GM23338 (cell line): Measurements from ENCODE around the gene ERFE. TPM values are rescaled to one million over a fixed set of nuclear protein-coding genes. Genes with fewer than 3 reads are reported as not detected.

Experiments
- ATAC-seq: fragments of 200-7000 bp; cut with Tn5 transposase; 3 replicates; pipeline ENCODE4 v1.9.1; 2020
- DNase-seq: peaks from one replicate; pipeline ENCODE4 v3.0.0-alpha.2; 2015; ENCODE audit warnings: low spot score
- H2AFZ ChIP-seq: fragments of 200-600 bp; sonication (generic); 2 replicates; pipeline ENCODE4 v1.8.0; 2016; ENCODE audit warnings: antibody characterized with exemption, mild to moderate bottlenecking, moderate library complexity
- H3F3A ChIP-seq: fragments of 200-600 bp; sonication (generic); replicated peaks from 2 replicates; pipeline ENCODE4 v1.8.0; 2017; ENCODE audit warnings: antibody characterized with exemption, mixed run types, low read depth
- H3K27ac ChIP-seq: fragments of 200-600 bp; sonication (generic); 2 replicates; pipeline ENCODE4 v1.6.1; 2016; ENCODE audit warnings: low read depth
- H3K27me3 ChIP-seq: fragments of 200-600 bp; sonication (generic); 2 replicates; pipeline ENCODE4 v1.8.0; 2016; ENCODE audit warnings: mild to moderate bottlenecking, mixed run types, moderate library complexity; ENCODE audit not compliant: insufficient read depth
- H3K36me3 ChIP-seq: fragments of 200-600 bp; sonication (generic); 2 replicates; pipeline ENCODE4 v1.8.0; 2016; ENCODE audit warnings: mild to moderate bottlenecking; ENCODE audit not compliant: insufficient read depth
- H3K4me1 ChIP-seq: fragments of 200-600 bp; sonication (generic); 2 replicates; pipeline ENCODE4 v1.8.0; 2016; ENCODE audit warnings: mild to moderate bottlenecking, moderate library complexity; ENCODE audit not compliant: insufficient read depth
- H3K4me2 ChIP-seq: fragments of 200-600 bp; sonication (generic); 2 replicates; pipeline ENCODE4 v1.7.1; 2017; ENCODE audit warnings: mixed run types
- H3K4me3 ChIP-seq: fragments of 200-600 bp; sonication (generic); 2 replicates; pipeline ENCODE4 v1.6.1; 2016; ENCODE audit warnings: mixed run types
- H3K79me2 ChIP-seq: fragments of 200-600 bp; sonication (generic); replicated peaks from 2 replicates; pipeline ENCODE4 v1.8.0; 2017; ENCODE audit warnings: mild to moderate bottlenecking; ENCODE audit not compliant: insufficient read depth
- H3K9me2 ChIP-seq: fragments of 200-600 bp; sonication (generic); 2 replicates; pipeline ENCODE4 v1.8.0; 2017; ENCODE audit not compliant: insufficient read depth
- H4K20me1 ChIP-seq: fragments of 200-600 bp; sonication (generic); replicated peaks from 2 replicates; pipeline ENCODE4 v1.8.0; 2017; ENCODE audit warnings: mild to moderate bottlenecking; ENCODE audit not compliant: insufficient read depth
- H3K27ac Mint-ChIP-seq: 2 replicates; pipeline ENCODE4 v1.8.0; 2020; ENCODE audit warnings: inconsistent platforms, mild to moderate bottlenecking, moderate library complexity, mixed read lengths
- H3K27me3 Mint-ChIP-seq: 3 replicates; pipeline ENCODE4 v1.8.0; 2022; ENCODE audit warnings: low read depth, mild to moderate bottlenecking, moderate library complexity, mixed read lengths, inconsistent platforms; ENCODE audit not compliant: insufficient read depth, poor library complexity
- H3K36me3 Mint-ChIP-seq: 3 replicates; pipeline ENCODE4 v1.8.0; 2021; ENCODE audit warnings: low read depth, mild to moderate bottlenecking, inconsistent platforms, moderate library complexity, mixed read lengths
- H3K4me1 Mint-ChIP-seq: 3 replicates; pipeline ENCODE4 v1.8.0; 2020; ENCODE audit warnings: mild to moderate bottlenecking, inconsistent platforms, mixed read lengths
- H3K4me3 Mint-ChIP-seq: 3 replicates; pipeline ENCODE4 v1.8.0; 2021; ENCODE audit warnings: moderate library complexity, mild to moderate bottlenecking, inconsistent platforms, mixed read lengths
- H3K9me3 Mint-ChIP-seq: 3 replicates; pipeline ENCODE4 v1.8.0; 2020; ENCODE audit warnings: moderate library complexity, mild to moderate bottlenecking, inconsistent platforms, mixed read lengths
- CREB1 ChIP-seq: fragments of 250-450 bp; sonication (Bioruptor Pico); IDR thresholded peaks from 2 replicates; pipeline ENCODE4 v1.5.0; 2020; ENCODE audit warnings: low read depth, mild to moderate bottlenecking, moderate library complexity
- EZH2 ChIP-seq: fragments of 200-600 bp; sonication (generic); IDR thresholded peaks from one replicate; pipeline ENCODE4 v1.8.0; 2017; ENCODE audit warnings: antibody characterized with exemption, mild to moderate bottlenecking, low read depth; ENCODE audit not compliant: unreplicated experiment
- EZH2phosphoT487 ChIP-seq: fragments of 200-600 bp; sonication (generic); IDR thresholded peaks from one replicate; pipeline ENCODE4 v1.8.1; 2018; ENCODE audit warnings: antibody characterized with exemption; ENCODE audit not compliant: unreplicated experiment
- NANOG ChIP-seq: IDR thresholded peaks from 2 replicates; pipeline ENCODE4 v1.6.1; 2016; ENCODE audit warnings: antibody characterized with exemption, borderline replicate concordance
- polyA plus RNA-seq: library from polyadenylated mRNA; unstranded; fragments of >200 nt; fragmentation: Nextera tagmentation; extraction: Ambion mirVana; gene quantifications from 2 replicates; pipeline ENCODE4 v1.2.1, GENCODE V29; 2016
- total RNA-seq: library from RNA; depleted of rRNA; stranded (reverse); fragments of >200 nt; shearing (Covaris generic); gene quantifications from 2 replicates; pipeline ENCODE4 v1.2.3, GENCODE V29; 2014
- TF ChIP-seq, protein P1 (sequence below), 2 experiments: fragments of 200-600 bp in 1 of 2; sonication (generic) in 1 of 2; conservative IDR thresholded peaks; 2 replicates each; pipeline versions ENCODE4 v1.5.1 to v1.6.1; 2016 to 2017; ENCODE audit warnings: antibody characterized with exemption in 2 of 2, low read depth in 2 of 2, mild to moderate bottlenecking in 2 of 2, moderate library complexity in 1 of 2
- TF ChIP-seq, protein P2 (sequence below): IDR thresholded peaks from one replicate; pipeline ENCODE4 v1.6.1; 2018; ENCODE audit warnings: antibody characterized with exemption; ENCODE audit not compliant: unreplicated experiment

ERFE gene
- total and polyA plus RNA-seq, 2 experiments from 2014 or later = 1.0 to 3.3 TPM

GRCh38 chr2:238124488-238125126 lies 34.2 kb upstream of the ERFE start:
- Mint-ChIP-seq H3K36me3 (no peaks in the 10 kb centered on the region), H3K4me3 (no peak overlapping the region), H3K9me3 (no peaks in the 10 kb centered on the region), H3K27ac (no peak overlapping the region), H3K27me3 (peaks cover 4% of the 10 kb centered on the region), H3K4me1 (no peaks in the 10 kb centered on the region)
- H3K4me3 ChIP-seq = no peak overlapping the region
- H2AFZ ChIP-seq = no peak overlapping the region
- no peaks in the 10 kb centered on the region for H4K20me1 ChIP-seq
- H3K27ac ChIP-seq = no peak overlapping the region
- no peak for TF ChIP-seq EZH2phosphoT487
- TF ChIP-seq, protein P1, sequence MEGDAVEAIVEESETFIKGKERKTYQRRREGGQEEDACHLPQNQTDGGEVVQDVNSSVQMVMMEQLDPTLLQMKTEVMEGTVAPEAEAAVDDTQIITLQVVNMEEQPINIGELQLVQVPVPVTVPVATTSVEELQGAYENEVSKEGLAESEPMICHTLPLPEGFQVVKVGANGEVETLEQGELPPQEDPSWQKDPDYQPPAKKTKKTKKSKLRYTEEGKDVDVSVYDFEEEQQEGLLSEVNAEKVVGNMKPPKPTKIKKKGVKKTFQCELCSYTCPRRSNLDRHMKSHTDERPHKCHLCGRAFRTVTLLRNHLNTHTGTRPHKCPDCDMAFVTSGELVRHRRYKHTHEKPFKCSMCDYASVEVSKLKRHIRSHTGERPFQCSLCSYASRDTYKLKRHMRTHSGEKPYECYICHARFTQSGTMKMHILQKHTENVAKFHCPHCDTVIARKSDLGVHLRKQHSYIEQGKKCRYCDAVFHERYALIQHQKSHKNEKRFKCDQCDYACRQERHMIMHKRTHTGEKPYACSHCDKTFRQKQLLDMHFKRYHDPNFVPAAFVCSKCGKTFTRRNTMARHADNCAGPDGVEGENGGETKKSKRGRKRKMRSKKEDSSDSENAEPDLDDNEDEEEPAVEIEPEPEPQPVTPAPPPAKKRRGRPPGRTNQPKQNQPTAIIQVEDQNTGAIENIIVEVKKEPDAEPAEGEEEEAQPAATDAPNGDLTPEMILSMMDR (conservative IDR thresholded peaks at IDR 0.05; ENCODE audit: low read depth in 2 of 2) = 0 out of 4 replicates have a peak, but pooled peaks of 1 of the 2 experiments have one; percentile 8
- ATAC-seq (no peak), DNase-seq (no peak)
- H3K27me3 ChIP-seq = no peaks in the 10 kb centered on the region
- no peak overlapping the region for H3K4me2 ChIP-seq
- no peaks in the 10 kb centered on the region for H3K79me2 ChIP-seq
- H3K4me1 ChIP-seq = no peaks in the 10 kb centered on the region
- no peaks in the 10 kb centered on the region for H3K36me3 ChIP-seq
- H3F3A ChIP-seq = peaks cover 9% of the 10 kb centered on the region; the same call in 1 of the 2 replicates
- H3K9me2 ChIP-seq = no peaks in the 10 kb centered on the region

DNA sequence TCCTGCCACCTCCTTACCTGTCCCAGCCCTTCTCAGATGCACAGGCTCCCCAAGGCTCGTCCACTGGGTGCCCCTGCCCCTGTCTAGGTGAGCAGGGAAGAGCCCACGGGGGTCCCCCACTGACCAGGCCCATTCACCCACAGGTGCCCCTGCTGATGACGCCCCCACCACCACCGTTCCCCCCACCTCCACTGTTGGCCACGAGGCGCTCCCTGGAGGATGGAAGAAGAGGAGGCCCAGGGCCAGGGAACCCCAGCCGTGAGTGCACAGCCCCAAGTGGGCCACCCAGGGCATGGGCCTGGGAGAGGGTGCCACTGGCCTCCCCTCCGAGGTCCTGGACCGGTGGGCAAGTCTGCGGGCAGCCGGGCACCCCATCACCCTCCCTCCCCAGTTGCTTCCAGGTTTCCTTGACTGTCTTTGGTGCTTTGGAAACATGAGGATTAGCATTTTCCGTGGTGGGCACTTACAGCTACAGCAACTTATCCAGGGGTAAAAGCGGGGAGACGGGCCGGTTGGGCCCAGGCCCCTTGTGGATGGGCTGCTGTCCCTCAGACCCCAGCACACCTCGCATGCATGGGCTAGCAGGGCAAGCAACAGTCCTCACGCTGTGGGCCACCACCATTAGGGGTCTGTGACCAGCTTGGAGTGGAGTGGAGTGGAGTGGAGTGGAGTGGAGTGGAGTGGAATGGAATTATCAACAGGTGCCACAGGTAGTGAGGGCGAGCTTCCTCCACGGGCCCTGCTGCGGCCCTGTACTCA lies 33.5 kb upstream of the ERFE start:
- H3K27ac Mint-ChIP-seq = no peak overlapping the region
- DNase-seq (no peak), ATAC-seq (no peak)
- Histone ChIP-seq H3F3A (peaks cover 9% of the 10 kb centered on the region; the same call in 1 of the 2 replicates), H3K27ac (no peak overlapping the region), H3K79me2 (no peaks in the 10 kb centered on the region), H3K36me3 (no peaks in the 10 kb centered on the region), H2AFZ (no peak overlapping the region), H4K20me1 (no peaks in the 10 kb centered on the region), H3K4me2 (no peak overlapping the region), H3K4me1 (no peaks in the 10 kb centered on the region), H3K9me2 (no peaks in the 10 kb centered on the region), H3K27me3 (no peaks in the 10 kb centered on the region), H3K4me3 (no peak overlapping the region)
- no peaks in the 10 kb centered on the region for H3K9me3 Mint-ChIP-seq
- H3K27me3 Mint-ChIP-seq = peaks cover 4% of the 10 kb centered on the region
- H3K36me3 Mint-ChIP-seq = no peaks in the 10 kb centered on the region
- H3K4me1 Mint-ChIP-seq = no peaks in the 10 kb centered on the region
- H3K4me3 Mint-ChIP-seq = no peak overlapping the region
- TF ChIP-seq NANOG (no peak), EZH2 (no peak), CREB1 (CRISPR knock-in tag) (no peak)
- TF ChIP-seq, protein P1 (conservative IDR thresholded peaks at IDR 0.05; ENCODE audit: low read depth in 2 of 2) = no peak
- TF ChIP-seq, protein P2, sequence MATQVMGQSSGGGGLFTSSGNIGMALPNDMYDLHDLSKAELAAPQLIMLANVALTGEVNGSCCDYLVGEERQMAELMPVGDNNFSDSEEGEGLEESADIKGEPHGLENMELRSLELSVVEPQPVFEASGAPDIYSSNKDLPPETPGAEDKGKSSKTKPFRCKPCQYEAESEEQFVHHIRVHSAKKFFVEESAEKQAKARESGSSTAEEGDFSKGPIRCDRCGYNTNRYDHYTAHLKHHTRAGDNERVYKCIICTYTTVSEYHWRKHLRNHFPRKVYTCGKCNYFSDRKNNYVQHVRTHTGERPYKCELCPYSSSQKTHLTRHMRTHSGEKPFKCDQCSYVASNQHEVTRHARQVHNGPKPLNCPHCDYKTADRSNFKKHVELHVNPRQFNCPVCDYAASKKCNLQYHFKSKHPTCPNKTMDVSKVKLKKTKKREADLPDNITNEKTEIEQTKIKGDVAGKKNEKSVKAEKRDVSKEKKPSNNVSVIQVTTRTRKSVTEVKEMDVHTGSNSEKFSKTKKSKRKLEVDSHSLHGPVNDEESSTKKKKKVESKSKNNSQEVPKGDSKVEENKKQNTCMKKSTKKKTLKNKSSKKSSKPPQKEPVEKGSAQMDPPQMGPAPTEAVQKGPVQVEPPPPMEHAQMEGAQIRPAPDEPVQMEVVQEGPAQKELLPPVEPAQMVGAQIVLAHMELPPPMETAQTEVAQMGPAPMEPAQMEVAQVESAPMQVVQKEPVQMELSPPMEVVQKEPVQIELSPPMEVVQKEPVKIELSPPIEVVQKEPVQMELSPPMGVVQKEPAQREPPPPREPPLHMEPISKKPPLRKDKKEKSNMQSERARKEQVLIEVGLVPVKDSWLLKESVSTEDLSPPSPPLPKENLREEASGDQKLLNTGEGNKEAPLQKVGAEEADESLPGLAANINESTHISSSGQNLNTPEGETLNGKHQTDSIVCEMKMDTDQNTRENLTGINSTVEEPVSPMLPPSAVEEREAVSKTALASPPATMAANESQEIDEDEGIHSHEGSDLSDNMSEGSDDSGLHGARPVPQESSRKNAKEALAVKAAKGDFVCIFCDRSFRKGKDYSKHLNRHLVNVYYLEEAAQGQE = no peak
